Measurements from ENCODE around the gene REXO2. TPM values are rescaled to one million over a fixed set of nuclear protein-coding genes. Genes with fewer than 3 reads are reported as not detected.

REXO2 gene
- 308 TPM for polyA plus RNA-seq (2013, experiment 1 of 2; ENCODE audit: insufficient read length)
- 306 TPM for polyA plus RNA-seq (2013, experiment 2 of 2; ENCODE audit: insufficient read length)

DNA sequence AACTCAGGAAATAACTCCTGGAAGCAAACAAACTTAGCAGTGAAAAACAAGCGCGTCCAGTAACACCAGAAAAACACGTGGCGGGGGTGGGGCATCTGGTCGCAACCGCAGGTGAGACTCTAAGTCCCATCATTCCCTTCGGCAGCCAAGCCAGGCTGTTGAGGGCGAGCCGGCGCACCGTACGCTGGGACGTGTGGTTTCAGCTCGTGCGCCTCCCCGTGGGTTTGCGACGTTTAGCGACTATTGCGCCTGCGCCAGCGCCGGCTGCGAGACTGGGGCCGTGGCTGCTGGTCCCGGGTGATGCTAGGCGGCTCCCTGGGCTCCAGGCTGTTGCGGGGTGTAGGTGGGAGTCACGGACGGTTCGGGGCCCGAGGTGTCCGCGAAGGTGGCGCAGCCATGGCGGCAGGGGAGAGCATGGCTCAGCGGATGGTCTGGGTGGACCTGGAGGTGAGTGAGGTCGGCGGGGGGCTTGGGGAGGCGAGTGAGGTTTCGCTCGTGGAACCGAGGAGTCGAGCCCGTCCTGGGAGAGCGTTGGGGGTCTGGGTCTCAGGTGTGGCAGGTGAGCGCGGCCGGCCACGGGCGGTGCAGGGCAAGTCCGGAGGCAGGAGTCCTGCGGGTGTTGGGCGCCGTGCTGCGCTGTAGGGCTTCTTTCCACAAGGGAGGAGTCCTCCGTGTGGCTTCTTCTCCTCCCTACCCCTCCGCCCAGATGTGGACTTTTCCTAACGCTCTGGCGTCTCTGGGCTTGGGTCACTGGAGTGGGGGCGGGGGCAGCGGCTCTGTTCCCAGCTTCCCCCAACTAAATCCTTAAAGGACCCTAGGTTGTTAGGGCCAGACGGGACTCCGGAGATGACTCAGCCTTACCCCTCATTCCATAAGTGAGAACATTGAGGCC lies at the start of gene REXO2:
Gene REXO2, plus strand, starts transcription at position 239 of the 892 bp plus-strand sequence. Its CDS starts 62 bp downstream, at position 301.
- peak; percentile 95 for DNase-seq

DNA sequence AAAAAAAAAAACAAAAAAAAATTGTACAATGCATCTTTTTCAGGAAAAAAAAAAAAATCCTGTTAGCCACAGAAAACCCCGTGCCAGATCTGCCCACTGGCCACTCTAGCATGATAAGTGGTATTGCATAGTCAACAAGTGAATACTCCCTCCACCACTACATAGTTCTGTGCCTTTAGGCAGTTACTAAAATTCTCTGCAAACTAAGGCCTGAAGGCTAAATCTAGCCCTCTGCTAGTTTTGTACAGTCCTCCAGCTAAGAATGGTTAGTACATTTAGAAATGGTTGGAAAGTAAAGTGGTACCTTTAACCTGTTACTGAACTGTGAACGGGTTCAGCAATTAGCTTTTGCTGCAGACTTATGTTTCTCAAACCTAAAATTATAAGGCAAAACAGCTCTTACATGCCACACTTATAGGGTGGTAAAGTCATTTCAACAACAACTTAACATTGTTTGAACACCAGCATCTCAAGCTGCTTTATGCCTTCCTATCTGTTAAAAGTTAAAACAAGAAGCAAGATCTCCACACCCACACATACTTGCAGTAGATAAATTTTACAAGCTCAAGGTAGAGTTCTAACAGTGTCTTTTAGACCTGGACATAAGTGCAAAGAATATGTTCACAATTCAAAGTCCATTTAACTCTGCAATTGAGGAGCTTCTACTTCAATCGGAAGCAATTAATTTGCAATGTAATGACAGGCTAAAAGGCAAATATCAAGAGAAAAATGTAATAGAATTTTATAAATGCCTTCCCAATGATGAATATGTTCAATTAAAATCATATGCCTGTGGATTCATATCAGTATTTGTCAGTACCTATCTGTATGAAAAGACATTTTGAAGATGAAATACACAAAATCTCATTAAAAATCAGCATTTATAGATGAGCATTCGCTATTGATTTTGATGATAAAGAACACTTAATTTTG lies 46.3 kb upstream of the REXO2 start:
- DNase-seq: no peak

DNA sequence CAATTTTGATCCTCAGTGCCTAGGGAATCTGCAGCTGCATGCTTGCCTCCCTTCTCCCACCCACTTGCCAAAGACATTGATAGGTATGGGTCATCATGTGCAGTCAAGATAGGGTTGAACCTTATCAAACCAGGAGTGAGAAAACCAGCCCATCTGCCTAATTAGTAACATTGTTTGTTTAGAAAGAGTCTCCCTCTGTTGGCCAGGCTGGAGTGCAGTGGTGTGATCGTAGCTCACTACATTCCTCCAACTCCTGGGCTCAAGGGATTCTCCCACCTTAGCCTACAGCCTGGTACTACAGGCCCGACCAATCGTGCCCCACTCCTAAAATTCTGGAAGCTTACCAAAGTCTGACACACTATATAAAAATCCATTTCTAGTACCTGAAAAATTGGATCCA lies 43.5 kb upstream of the REXO2 start:
- no peak for DNase-seq

DNA sequence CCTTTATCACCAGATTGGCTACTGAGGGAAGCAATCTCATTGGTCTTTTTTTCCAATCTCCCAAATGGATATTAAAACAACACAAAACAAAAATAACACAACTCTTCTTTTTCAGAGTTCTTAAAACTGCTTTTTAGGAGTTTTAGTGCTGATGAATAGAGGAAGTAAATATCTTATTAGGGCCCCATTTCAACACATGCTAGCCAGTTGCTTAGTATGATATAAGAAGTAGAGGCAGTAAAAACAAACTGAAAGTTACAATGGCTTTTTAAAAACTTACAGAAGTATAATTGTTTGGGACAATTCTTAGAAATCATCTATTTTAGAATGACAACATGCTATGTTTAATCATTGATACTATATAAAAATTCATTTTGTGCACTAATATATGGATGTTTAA lies 42.4 kb upstream of the REXO2 start:
- no peak for DNase-seq

GRCh38 chr11:114397349-114397982 lies 41.8 kb upstream of the REXO2 start:
- DNase-seq: no peak

GRCh38 chr11:114398303-114398920 lies 40.9 kb upstream of the REXO2 start:
- no peak for DNase-seq

GRCh38 chr11:114399490-114400215 lies 39.6 kb upstream of the REXO2 start:
- DNase-seq: no peak

DNA sequence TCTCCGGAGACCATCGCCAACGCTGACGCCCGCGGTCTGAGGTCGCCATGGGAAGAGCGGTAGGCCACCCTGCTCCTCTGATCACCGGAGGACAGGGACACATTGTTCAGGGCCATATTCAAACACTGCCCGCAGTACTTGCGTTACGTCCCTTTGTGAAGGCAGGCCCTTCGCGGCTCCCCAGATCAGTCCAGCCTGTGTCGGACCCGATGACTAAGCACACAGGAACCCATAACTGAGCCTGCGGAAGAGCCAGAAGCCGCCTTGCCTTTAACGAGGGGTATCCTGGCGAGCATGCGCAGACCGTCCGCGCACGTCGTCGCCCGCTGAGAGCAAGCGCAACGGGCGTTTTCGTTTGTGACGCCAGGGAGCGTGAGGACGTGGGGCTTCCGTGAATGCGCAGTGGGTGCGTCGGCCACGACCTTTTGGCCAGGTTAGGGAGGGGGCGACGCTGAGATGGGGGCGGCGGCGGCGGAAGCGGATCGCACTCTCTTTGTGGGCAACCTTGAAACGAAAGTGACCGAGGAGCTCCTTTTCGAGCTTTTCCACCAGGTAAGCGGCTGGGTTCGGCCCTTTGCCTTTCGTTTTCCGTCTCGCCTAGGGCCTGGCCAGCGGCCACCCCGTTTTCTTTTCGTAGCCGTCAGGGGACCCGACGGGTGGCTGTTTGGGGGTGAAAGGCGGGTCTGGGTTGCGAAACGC lies 38.9 kb upstream of the REXO2 start, which contains the start of the genes C11orf71 and RBM7:
Gene C11orf71, minus strand, starts transcription at position 296 of the 699 bp plus-strand sequence. Its CDS starts 180 bp downstream, at position 116.
Gene RBM7, plus strand, starts transcription at position 451 of the 699 bp plus-strand sequence. Its CDS starts 6 bp downstream, at position 457.
- peak; percentile 99 for DNase-seq

DNA sequence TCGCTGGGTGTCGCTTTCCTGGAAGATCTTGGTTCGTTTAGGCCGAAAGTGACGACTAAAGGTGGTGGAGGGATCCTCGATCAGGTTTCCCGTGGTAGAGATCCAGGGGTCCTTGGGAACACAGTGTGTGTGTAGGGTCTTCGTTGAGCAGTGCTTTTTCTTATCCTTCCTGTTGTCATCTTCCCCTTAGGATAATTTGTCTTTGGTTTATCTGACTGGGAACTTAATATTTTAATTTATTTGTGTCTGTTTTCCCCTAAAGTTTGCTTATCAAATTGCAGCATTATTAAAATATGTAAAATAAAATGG lies 38.4 kb upstream of the REXO2 start:
- DNase-seq: no peak

DNA sequence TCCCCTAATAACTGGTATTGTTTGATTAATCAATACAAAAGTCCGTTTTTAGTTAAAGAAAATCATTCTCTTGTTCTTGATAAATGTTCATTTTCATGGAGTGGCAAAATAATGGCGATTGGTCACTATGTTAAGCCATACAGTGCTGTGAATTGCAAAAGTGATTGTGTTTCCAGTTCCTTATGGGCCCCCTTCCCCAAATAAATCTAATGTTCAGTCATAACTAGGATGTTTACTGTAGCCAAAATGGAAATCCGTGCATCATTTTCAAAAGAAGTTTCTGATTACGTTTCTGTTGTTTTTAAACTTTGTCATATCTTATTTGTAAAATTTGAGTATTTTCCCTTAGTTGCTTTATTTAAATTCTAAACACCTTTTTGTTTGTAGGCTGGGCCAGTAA lies 38.0 kb upstream of the REXO2 start:
- DNase-seq: no peak

DNA sequence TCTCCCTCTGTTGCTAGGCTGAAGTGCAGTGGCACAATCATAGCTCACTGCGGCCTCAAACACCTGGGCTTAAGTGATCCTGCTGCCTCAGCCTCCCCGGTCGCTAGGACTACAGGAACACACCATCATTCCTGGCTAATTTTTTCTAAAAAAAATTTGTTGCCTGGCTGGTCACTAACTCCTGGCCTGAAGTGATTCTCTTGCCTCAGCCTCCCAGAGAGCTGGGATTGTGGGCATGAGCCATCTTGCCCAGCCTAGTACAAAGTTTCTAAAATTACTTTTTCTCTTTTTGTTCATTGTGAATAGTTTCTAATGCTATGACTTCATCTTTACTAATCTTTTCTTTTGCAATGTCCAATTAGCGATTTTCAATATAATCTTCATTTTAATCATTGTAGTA lies 26.3 kb upstream of the REXO2 start:
- no peak for DNase-seq

DNA sequence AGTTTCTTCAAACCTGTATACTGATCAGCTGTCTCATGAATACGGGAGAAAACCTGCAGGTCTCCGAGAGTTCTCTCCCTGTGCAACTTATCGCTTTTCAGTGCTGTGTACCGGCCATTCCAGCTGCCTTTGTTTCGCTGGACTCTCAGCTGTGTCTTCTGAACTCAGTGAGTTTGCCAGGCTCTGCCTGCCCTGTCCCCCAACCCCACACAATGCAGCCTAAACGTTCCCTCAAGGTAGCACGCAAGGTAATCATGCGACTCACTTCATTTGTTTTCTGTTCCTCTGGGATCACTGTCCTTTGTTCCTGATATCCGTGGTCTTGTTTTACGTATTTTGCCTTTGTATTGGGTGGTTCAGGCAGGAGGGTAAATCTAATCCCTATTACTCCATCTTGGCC lies 25.3 kb upstream of the REXO2 start:
- no peak for DNase-seq

- DNase-seq: peak; percentile 72
Measured at GRCh38 chr11:114416441-114416961, 22.8 kb upstream of the REXO2 start.

DNA sequence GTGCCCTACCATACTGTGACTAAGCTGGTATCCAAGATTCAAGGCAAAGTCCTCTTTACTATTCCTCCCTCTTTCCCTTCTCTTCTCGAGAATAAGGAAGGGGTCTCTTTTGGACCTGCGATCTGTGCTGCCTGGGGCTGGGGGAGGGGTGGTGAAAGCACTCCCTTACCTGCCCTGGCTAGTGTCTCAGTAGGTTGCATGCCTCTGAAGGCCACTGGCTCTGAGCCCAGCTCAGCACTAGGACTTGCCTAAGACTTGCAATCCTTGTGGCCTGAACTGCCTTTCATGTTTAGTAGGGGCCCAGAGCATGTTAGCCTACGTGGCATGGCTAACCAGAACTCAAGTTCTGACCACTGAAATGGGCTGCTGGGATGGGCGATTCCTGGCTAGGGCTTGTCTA lies 13.0 kb upstream of the REXO2 start:
- DNase-seq: no peak

GRCh38 chr11:114430290-114430689 lies 9.0 kb upstream of the REXO2 start:
- no peak for DNase-seq

DNA sequence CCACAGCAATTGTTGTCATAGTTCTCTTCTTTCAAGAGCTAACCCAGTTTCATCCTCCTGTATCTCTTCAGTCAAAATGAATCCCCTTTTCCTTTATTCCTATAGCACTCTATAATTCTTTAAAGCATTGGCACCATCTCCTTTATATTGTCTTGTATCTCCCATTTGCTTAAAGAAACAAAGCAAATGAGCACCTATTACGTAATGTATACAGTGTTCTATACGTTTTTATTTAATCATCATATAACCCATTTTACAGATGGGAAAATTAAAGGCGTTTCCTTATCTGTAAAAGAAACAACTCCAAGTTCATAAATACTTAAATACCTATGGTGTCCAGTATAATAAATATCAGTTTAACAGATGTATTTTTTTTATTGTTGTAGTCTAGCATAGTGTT lies 6.4 kb upstream of the REXO2 start:
- DNase-seq: no peak

- no peak for DNase-seq
Measured at GRCh38 chr11:114433376-114433775, 5.9 kb upstream of the REXO2 start.

DNA sequence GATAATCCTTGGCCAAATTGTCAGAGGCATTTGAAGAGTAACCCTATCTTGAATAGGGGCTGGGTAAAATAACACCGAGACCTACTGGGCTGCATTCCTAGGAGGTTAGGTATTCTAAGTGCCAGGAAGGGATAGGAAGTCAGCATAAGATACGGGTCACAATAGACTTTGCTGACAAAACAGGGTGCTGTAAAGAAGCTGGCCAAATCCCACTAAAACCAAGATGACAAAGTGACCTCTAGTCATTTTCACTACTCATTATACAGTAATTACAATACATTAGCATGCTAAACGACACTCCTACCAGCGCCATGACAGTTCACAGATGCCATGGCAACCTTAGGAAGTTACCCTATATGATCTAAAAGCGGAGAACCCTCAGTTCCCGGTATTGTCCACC lies 964 bp upstream of the REXO2 start:
- no peak for DNase-seq

DNA sequence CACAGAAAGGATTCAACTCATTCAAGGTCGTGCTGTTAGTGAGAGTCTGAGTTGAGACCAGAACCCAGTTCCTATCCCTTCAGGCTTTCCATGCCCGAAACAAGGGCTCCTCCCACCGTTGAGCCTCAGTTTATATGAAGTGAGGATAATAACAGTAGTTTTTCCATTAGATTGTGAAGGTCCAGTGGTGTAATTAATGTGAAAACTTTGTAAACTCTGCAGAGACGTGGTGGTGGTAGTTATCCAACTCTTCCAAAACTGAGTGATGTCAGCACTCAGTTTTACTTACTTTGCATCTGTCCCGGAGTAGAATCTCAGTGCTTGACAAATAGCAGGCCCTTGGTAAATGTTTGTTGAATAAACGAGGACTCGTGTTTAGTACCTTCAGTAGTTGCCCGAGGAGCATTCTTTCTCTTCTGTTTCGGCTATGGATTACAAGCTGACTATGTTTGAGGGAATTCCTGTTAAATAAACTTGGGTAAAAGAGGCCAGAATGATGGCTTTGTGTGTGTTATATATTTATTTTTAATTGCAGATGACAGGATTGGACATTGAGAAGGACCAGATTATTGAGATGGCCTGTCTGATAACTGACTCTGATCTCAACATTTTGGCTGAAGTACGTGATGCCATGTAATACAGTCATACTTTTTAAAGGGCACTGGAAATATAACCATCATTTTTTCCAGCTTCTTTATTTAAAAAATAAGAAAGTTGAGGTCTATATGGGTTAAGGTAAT lies 1.0 kb downstream of the REXO2 start:
- DNase-seq: peak; percentile 8
